ENCODE results near the gene BICD1. TPM values are rescaled to one million over a fixed set of nuclear protein-coding genes. Genes with fewer than 3 reads are reported as not detected.

Gene BICD1
- total and polyA plus RNA-seq, 2 donors (not counting 1 experiment from before 2014, with no cell fraction given), result 11.1 to 12.4 TPM

DNA sequence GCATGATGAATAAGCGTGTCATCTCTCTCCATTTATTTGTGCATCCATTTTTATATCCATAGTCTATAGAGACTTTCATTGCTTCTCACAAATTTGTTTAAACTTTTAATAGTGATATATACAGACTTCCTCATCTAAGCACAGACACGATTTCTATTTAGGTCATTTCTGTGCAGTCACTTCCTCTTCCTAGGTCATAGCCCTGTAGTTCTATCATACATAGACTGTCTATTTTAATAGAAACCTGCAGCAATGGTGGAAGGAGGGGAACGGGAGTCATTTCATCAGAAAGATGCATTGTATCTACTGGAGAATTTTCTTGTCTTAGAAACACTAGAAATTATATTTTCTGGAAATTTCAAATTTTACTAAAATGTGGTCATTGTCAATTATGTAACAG, 159.3 kb downstream of the BICD1 start:
- H4K20me1 ChIP-seq (ENCODE audit: control insufficient read depth, extremely low read depth, insufficient read depth, low read length), result no peaks in the 10 kb centered on the region
- DNase-seq (ENCODE audit: low read depth in 2 of 2), result no peak
- no peak overlapping the region for H3K27ac ChIP-seq (ENCODE audit: insufficient read depth, low read length)
- no peak overlapping the region for H3K9ac ChIP-seq (ENCODE audit: insufficient read depth, low read length)
- H2AFZ ChIP-seq (ENCODE audit: low read length), result no peak overlapping the region
- no peaks in the 10 kb centered on the region for H3K4me1 ChIP-seq (ENCODE audit: control insufficient read depth, extremely low read depth, insufficient read depth, low read length)
- H3K36me3 ChIP-seq (ENCODE audit: control insufficient read depth, insufficient read depth, low read length), result no peaks in the 10 kb centered on the region
- no peaks in the 10 kb centered on the region for H3K79me2 ChIP-seq (ENCODE audit: control insufficient read depth, insufficient read depth, low read length)
- no peaks in the 10 kb centered on the region for H3K27me3 ChIP-seq (ENCODE audit: control insufficient read depth, insufficient read depth, low read length)
- TF ChIP-seq EZH2 (IDR thresholded peaks at IDR 0.05; ENCODE audit: low read length, missing control alignments) (no peak), CTCF (conservative IDR thresholded peaks at IDR 0.05 in 1 of 2, IDR thresholded peaks at IDR 0.05 in 1 of 2; ENCODE audit: low read depth in 1 of 2, low read length in 2 of 2) (no peak)
- H3K4me2 ChIP-seq (ENCODE audit: extremely low read depth, insufficient read depth, low read length), result no peak overlapping the region
- H3K9me3 ChIP-seq (ENCODE audit: control insufficient read depth, insufficient read depth, low read depth, low read length), result no peaks in the 10 kb centered on the region
- no peak overlapping the region for H3K4me3 ChIP-seq (replicated peaks in 1 of 4; ENCODE audit: control extremely low read depth in 1 of 4, insufficient read depth in 1 of 4, low read depth in 3 of 4, low read length in 4 of 4)

DNA sequence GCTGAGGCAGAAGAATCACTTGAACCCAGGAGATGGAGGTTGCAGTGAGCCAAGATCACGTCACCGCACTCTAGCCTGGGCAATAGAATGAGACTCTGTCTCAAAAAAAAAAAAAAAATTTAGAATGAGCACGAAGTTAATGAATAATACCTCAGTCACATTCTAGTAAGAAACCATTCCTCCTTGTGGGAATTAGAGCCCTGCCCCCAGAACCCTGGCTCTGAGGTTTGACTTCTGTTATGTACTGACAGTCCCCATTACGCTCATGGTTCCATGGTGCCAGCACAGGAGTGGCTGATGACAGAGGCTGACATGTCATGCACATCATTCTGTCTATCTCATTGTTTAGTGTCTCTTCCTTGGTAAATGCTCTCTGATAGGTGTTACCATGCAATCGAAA, 160.1 kb downstream of the BICD1 start:
- Histone ChIP-seq H4K20me1 (ENCODE audit: control insufficient read depth, extremely low read depth, insufficient read depth, low read length) (no peaks in the 10 kb centered on the region), H3K27me3 (ENCODE audit: control insufficient read depth, insufficient read depth, low read length) (no peaks in the 10 kb centered on the region), H2AFZ (ENCODE audit: low read length) (no peak overlapping the region), H3K36me3 (ENCODE audit: control insufficient read depth, insufficient read depth, low read length) (no peaks in the 10 kb centered on the region), H3K27ac (ENCODE audit: insufficient read depth, low read length) (no peak overlapping the region), H3K4me3 (replicated peaks in 1 of 4; ENCODE audit: control extremely low read depth in 1 of 4, insufficient read depth in 1 of 4, low read depth in 3 of 4, low read length in 4 of 4) (no peak overlapping the region), H3K9me3 (ENCODE audit: control insufficient read depth, insufficient read depth, low read depth, low read length) (no peaks in the 10 kb centered on the region), H3K4me2 (ENCODE audit: extremely low read depth, insufficient read depth, low read length) (no peak overlapping the region), H3K4me1 (ENCODE audit: control insufficient read depth, extremely low read depth, insufficient read depth, low read length) (no peaks in the 10 kb centered on the region), H3K9ac (ENCODE audit: insufficient read depth, low read length) (no peak overlapping the region), H3K79me2 (ENCODE audit: control insufficient read depth, insufficient read depth, low read length) (no peaks in the 10 kb centered on the region)
- no peak for DNase-seq (ENCODE audit: low read depth in 2 of 2)
- TF ChIP-seq CTCF (conservative IDR thresholded peaks at IDR 0.05 in 1 of 2, IDR thresholded peaks at IDR 0.05 in 1 of 2; ENCODE audit: low read depth in 1 of 2, low read length in 2 of 2) (no peak), EZH2 (IDR thresholded peaks at IDR 0.05; ENCODE audit: low read length, missing control alignments) (no peak)

DNA sequence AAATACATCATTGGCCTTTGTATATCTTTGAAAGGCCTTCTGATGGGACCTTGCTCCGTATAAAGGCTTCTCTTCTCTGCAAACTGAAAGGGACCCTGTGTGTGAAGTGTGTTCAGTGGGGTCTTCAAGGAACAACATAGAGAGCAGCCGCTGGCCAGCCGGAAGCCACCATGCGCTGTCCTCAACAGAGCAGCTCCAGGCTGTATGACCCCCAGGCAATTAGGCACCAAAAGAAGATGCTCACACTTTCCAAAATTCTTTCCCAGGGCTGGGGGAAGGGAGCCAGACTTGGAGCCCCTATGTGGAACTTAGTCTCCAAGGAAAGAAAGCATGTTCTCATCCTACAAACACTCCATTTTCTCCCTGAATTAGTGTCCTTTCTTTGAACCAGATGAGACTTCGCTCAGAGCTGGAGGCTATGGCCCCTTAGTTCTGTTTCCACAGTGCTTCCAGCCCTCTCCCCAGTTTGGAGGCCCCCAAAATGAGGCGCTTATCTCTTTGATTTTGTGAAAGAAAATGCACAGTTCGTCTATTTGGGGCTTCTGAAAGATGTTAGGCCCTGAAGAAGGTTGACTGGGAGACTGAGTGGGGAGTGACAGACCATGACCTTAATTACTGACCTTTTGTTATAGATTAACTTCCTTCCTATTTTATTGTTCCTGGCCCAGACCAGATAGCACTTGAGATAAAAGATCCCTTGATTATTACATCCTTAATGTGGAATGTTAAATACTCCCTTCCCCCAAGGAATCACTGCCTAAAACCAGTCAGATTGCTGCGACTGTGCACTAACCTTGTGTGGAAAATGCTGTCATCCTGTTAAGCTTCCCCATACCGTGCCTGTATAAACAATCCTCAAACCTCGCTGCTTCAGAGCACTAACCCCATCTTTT, 164.4 kb downstream of the BICD1 start:
- Histone ChIP-seq H3K27me3 (ENCODE audit: control insufficient read depth, insufficient read depth, low read length) (no peaks in the 10 kb centered on the region), H3K36me3 (ENCODE audit: control insufficient read depth, insufficient read depth, low read length) (no peaks in the 10 kb centered on the region), H3K9me3 (ENCODE audit: control insufficient read depth, insufficient read depth, low read depth, low read length) (no peaks in the 10 kb centered on the region), H3K4me1 (ENCODE audit: control insufficient read depth, extremely low read depth, insufficient read depth, low read length) (peaks cover 6% of the 10 kb centered on the region), H3K4me2 (ENCODE audit: extremely low read depth, insufficient read depth, low read length) (no peak overlapping the region), H2AFZ (ENCODE audit: low read length) (no peak overlapping the region), H3K4me3 (replicated peaks in 1 of 4; ENCODE audit: control extremely low read depth in 1 of 4, insufficient read depth in 1 of 4, low read depth in 3 of 4, low read length in 4 of 4) (no peak overlapping the region), H3K27ac (ENCODE audit: insufficient read depth, low read length) (no peak overlapping the region), H3K9ac (ENCODE audit: insufficient read depth, low read length) (no peak overlapping the region), H3K79me2 (ENCODE audit: control insufficient read depth, insufficient read depth, low read length) (no peaks in the 10 kb centered on the region), H4K20me1 (ENCODE audit: control insufficient read depth, extremely low read depth, insufficient read depth, low read length) (no peaks in the 10 kb centered on the region)
- peak; percentile 9 to 77 for DNase-seq (ENCODE audit: low read depth in 2 of 2)
- no peak for TF ChIP-seq CTCF (conservative IDR thresholded peaks at IDR 0.05 in 1 of 2, IDR thresholded peaks at IDR 0.05 in 1 of 2; ENCODE audit: low read depth in 1 of 2, low read length in 2 of 2)
- TF ChIP-seq EZH2 (IDR thresholded peaks at IDR 0.05; ENCODE audit: low read length, missing control alignments), result no peak
